Thymus (tissue), 11 donors: Measurements from ENCODE around the gene DGAT2. TPM values are rescaled to one million over a fixed set of nuclear protein-coding genes. Genes with fewer than 3 reads are reported as not detected.
A peak's percentile ranks its signal among the peaks of the same experiment; 100 is the strongest.

ENCODE experiments used
- DNase-seq, 9 donors: peaks; one replicate each; pipeline ENCODE4 v3.0.0-alpha.2; 2013; ENCODE audit warnings: low spot score in 9 of 9, low read depth in 6 of 9, missing footprints in 1 of 9
- H3K27ac ChIP-seq, 2 donors: one replicate each; pipeline ENCODE4 v1.5.1; 2013; ENCODE audit warnings: control low read depth in 1 of 2, low read depth in 1 of 2, low read length in 1 of 2, mild to moderate bottlenecking in 1 of 2, moderate library complexity in 1 of 2
- H3K27me3 ChIP-seq, 2 donors: one replicate each; pipeline ENCODE4 v1.5.1; 2013; ENCODE audit warnings: low read length in 1 of 2; ENCODE audit not compliant: control insufficient read depth in 2 of 2, insufficient read depth in 1 of 2
- H3K36me3 ChIP-seq, 2 donors: one replicate each; pipeline ENCODE4 v1.5.1; 2013; ENCODE audit warnings: low read length in 1 of 2, mild to moderate bottlenecking in 1 of 2, moderate library complexity in 1 of 2; ENCODE audit not compliant: control insufficient read depth in 2 of 2, insufficient read depth in 2 of 2
- H3K4me1 ChIP-seq, 2 donors: one replicate each; pipeline ENCODE4 v1.5.1; 2013; ENCODE audit warnings: low read length in 2 of 2; ENCODE audit not compliant: control insufficient read depth in 2 of 2, insufficient read depth in 2 of 2
- H3K4me3 ChIP-seq, 2 donors: one replicate each; pipeline ENCODE4 v1.5.1; 2013; ENCODE audit warnings: low read length in 2 of 2, control low read depth in 1 of 2, mild to moderate bottlenecking in 1 of 2
- H3K9me3 ChIP-seq, 2 donors: one replicate each; pipeline ENCODE4 v1.5.1; 2013; ENCODE audit warnings: low read length in 1 of 2, mild to moderate bottlenecking in 1 of 2; ENCODE audit not compliant: control insufficient read depth in 2 of 2, insufficient read depth in 1 of 2
- WGBS: extraction: QIAGEN DNeasy Blood & Tissue Kit; methylation state at CpG from one replicate; pipeline ENCODE4 v1.1.7; 2013; 5-methylcytosine and 5-hydroxymethylcytosine counted together
- polyA plus RNA-seq: library from polyadenylated mRNA; stranded (reverse); fragments of 200-250 nt; gene quantifications from one replicate; pipeline ENCODE4 v1.2.3, GENCODE V29; 2013
- total RNA-seq: library from RNA; stranded (reverse); fragments of 120-200 nt; gene quantifications from one replicate; pipeline ENCODE4 v1.2.4, GENCODE V29; 2013
- donor health status: healthy.

Gene DGAT2
- total and polyA plus RNA-seq, 2 donors = 5.3 to 8.5 TPM

- H3K27ac ChIP-seq = peak overlapping the region in 1 of 2 donors; percentile 70
- no peak overlapping the region for H3K4me3 ChIP-seq
- no peak for DNase-seq
- no peaks in the 10 kb centered on the region for H3K27me3 ChIP-seq
- no peaks in the 10 kb centered on the region for H3K36me3 ChIP-seq
- H3K9me3 ChIP-seq = no peaks in the 10 kb centered on the region
- 91% methylated on average over 2 of the region's 2 CpGs for WGBS
- peaks cover 15 to 20% of the 10 kb centered on the region in 2 donors for H3K4me1 ChIP-seq
Observed at GRCh38 chr11:75812542-75813040, 44.0 kb downstream of the DGAT2 start.

GRCh38 chr11:75813124-75813523, 44.5 kb downstream of the DGAT2 start:
- Histone ChIP-seq H3K27ac (peak overlapping the region in 1 of 2 donors; percentile 91), H3K4me1 (peaks cover 15 to 20% of the 10 kb centered on the region in 2 donors), H3K27me3 (no peaks in the 10 kb centered on the region), H3K9me3 (no peaks in the 10 kb centered on the region), H3K4me3 (no peak overlapping the region), H3K36me3 (no peaks in the 10 kb centered on the region)
- 91% methylated on average over 2 of the region's 2 CpGs for WGBS
- peak in 1 of 9 donors; percentile 24 for DNase-seq

GRCh38 chr11:75813622-75814039, 45.1 kb downstream of the DGAT2 start:
- no peak for DNase-seq
- Histone ChIP-seq H3K4me3 (no peak overlapping the region), H3K27me3 (no peaks in the 10 kb centered on the region), H3K9me3 (no peaks in the 10 kb centered on the region), H3K36me3 (no peaks in the 10 kb centered on the region), H3K27ac (peak overlapping the region; percentile 36 to 91), H3K4me1 (peaks cover 15 to 20% of the 10 kb centered on the region in 2 donors)
- 94% methylated on average over 1 of the region's 1 CpG for WGBS

GRCh38 chr11:75814363-75814676, 45.7 kb downstream of the DGAT2 start:
- H3K4me3 ChIP-seq = peak overlapping the region; percentile 82 to 85
- no peaks in the 10 kb centered on the region for H3K27me3 ChIP-seq
- H3K27ac ChIP-seq = peak overlapping the region; percentile 64 to 91
- no peaks in the 10 kb centered on the region for H3K36me3 ChIP-seq
- 2% methylated on average over 12 of the region's 12 CpGs for WGBS
- peaks cover 15 to 20% of the 10 kb centered on the region in 2 donors for H3K4me1 ChIP-seq
- no peak for DNase-seq
- H3K9me3 ChIP-seq = no peaks in the 10 kb centered on the region

- WGBS = under 1% methylated on average over 39 of the region's 39 CpGs
- DNase-seq = peak; percentile 96 to 99 (median 98)
- peak within 1 kb of the TSS; percentile 82 to 85 for H3K4me3 ChIP-seq
- no peaks in the 10 kb centered on the region for H3K27me3 ChIP-seq
- peaks cover 15 to 20% of the 10 kb centered on the region in 2 donors for H3K4me1 ChIP-seq
- H3K27ac ChIP-seq = peak within 1 kb of the TSS; percentile 89 to 91
- H3K36me3 ChIP-seq = no peaks in the 10 kb centered on the region
- no peaks in the 10 kb centered on the region for H3K9me3 ChIP-seq
Observed at GRCh38 chr11:75814677-75815344, 46.2 kb downstream of the DGAT2 start, which contains the start of gene UVRAG. UVRAG (plus strand) TSS chr11:75815210; CDS start chr11:75815408, 198 bp downstream.

- Histone ChIP-seq H3K27ac (peak overlapping the region; percentile 89 to 91), H3K4me1 (peaks cover 15 to 20% of the 10 kb centered on the region in 2 donors), H3K36me3 (no peaks in the 10 kb centered on the region), H3K9me3 (no peaks in the 10 kb centered on the region), H3K27me3 (no peaks in the 10 kb centered on the region), H3K4me3 (peak overlapping the region; percentile 82 to 85)
- DNase-seq = peak in 2 of 9 donors; percentile 28 to 30
- under 1% methylated on average over 60 of the region's 60 CpGs for WGBS
Observed at GRCh38 chr11:75815345-75816168, 47.0 kb downstream of the DGAT2 start.

GRCh38 chr11:75816561-75817239, 48.1 kb downstream of the DGAT2 start:
- Histone ChIP-seq H3K36me3 (no peaks in the 10 kb centered on the region), H3K4me1 (peaks cover 15 to 20% of the 10 kb centered on the region in 2 donors), H3K9me3 (no peaks in the 10 kb centered on the region), H3K27ac (peak overlapping the region in 1 of 2 donors; percentile 91), H3K27me3 (no peaks in the 10 kb centered on the region), H3K4me3 (peak overlapping the region; percentile 82 to 85)
- DNase-seq = peak in 4 of 9 donors; percentile 22 to 66 (median 25)
- 12% methylated on average over 6 of the region's 6 CpGs for WGBS

GRCh38 chr11:75820645-75821044, 52.1 kb downstream of the DGAT2 start:
- no peak for DNase-seq
- 98% methylated on average over 1 of the region's 1 CpG for WGBS
- Histone ChIP-seq H3K9me3 (no peaks in the 10 kb centered on the region), H3K4me3 (no peak overlapping the region), H3K36me3 (no peaks in the 10 kb centered on the region), H3K27ac (no peak overlapping the region), H3K27me3 (no peaks in the 10 kb centered on the region), H3K4me1 (peaks cover 11 to 12% of the 10 kb centered on the region in 2 donors)
